Prostate gland (tissue), 2 donors: ENCODE results near the gene TBC1D5. TPM values are rescaled to one million over a fixed set of nuclear protein-coding genes. Genes with fewer than 3 reads are reported as not detected.
"Not testable (repeated sequence)": the region's sequence is repeated elsewhere in the genome, so short reads cannot be mapped to it uniquely, and the experiment has no call there.

Source experiments
- DNase-seq: peaks from one replicate; pipeline ENCODE4 v3.0.0-alpha.2; 2019; ENCODE audit warnings: low spot score
- H3K27ac ChIP-seq, 2 donors: fragments of 200-600 bp; sonication (generic); 2 replicates each; pipeline ENCODE4 v1.5.1; 2017 to 2019
- H3K27me3 ChIP-seq: fragments of 200-600 bp; sonication (generic); replicated peaks from 2 replicates; pipeline ENCODE4 v1.5.1; 2019; ENCODE audit not compliant: insufficient read depth
- H3K36me3 ChIP-seq, 2 donors: fragments of 200-600 bp; sonication (generic); 1 replicate in 1 of 2; 2 replicates in 1 of 2; pipeline versions ENCODE4 v1.5.1 to v1.8.1; 2017 to 2019
- H3K4me1 ChIP-seq: fragments of 200-600 bp; sonication (generic); replicated peaks from 2 replicates; pipeline ENCODE4 v1.5.1; 2019
- H3K4me3 ChIP-seq, 2 donors: fragments of 200-600 bp; sonication (generic); 2 replicates each; pipeline ENCODE4 v1.5.1; 2017 to 2019
- H3K9me3 ChIP-seq: fragments of 200-600 bp; sonication (generic); 2 replicates; pipeline ENCODE4 v1.5.1; 2017
- CTCF ChIP-seq, 4 experiments: fragments of 200-600 bp in 2 of 4; fragments of 450-650 bp in 2 of 4; sonication (generic) in 2 of 4; IDR thresholded peaks; 1 replicate in 3 of 4; 2 replicates in 1 of 4; pipeline ENCODE4 v1.5.1; 2016 to 2019; ENCODE audit warnings: antibody characterized with exemption in 4 of 4, mild to moderate bottlenecking in 2 of 4, moderate library complexity in 2 of 4
- POLR2A ChIP-seq: fragments of 450-650 bp; IDR thresholded peaks from one replicate; pipeline ENCODE4 v1.6.1; 2016; ENCODE audit warnings: antibody characterized with exemption, mild to moderate bottlenecking
- POLR2AphosphoS5 ChIP-seq: sonication (generic); formaldehyde crosslinking; IDR thresholded peaks from one replicate; pipeline ENCODE4 v1.6.1; 2017; ENCODE audit warnings: antibody characterized with exemption
- WGBS: methylation state at CpG from one replicate; pipeline ENCODE4 v1.1.5; 2018; 5-methylcytosine and 5-hydroxymethylcytosine counted together
- intact Hi-C: fragments of 100-400 bp; cut with DNase I; formaldehyde crosslinking; loops from one replicate; pipeline ENCODE4 v1.14.2; 2022
- total RNA-seq, 2 donors: library from RNA; depleted of rRNA; stranded (reverse); fragments of >200 nt; gene quantifications; one replicate each; pipeline ENCODE4 v1.1.0, GENCODE V29; 2016

The TBC1D5 gene
- total RNA-seq, 2 donors from 2014 or later = 64.8 to 99.2 TPM

- no peak for DNase-seq
- TF ChIP-seq CTCF (IDR thresholded peaks at IDR 0.05) (no peak), POLR2AphosphoS5 (no peak), POLR2A (no peak)
- no peak overlapping the region for H3K27ac ChIP-seq
- H3K9me3 ChIP-seq = no peaks in the 10 kb centered on the region
- no peaks in the 10 kb centered on the region for H3K4me1 ChIP-seq
- no peaks in the 10 kb centered on the region for H3K36me3 ChIP-seq
- intact Hi-C loops = no loop called here
- no peak overlapping the region for H3K4me3 ChIP-seq
- 91% methylated on average over 11 of the region's 11 CpGs for WGBS
- H3K27me3 ChIP-seq = no peaks in the 10 kb centered on the region
Measured at GRCh38 chr3:17494117-17494809, 248.2 kb downstream of the TBC1D5 start.

- no peak overlapping the region for H3K4me3 ChIP-seq
- intact Hi-C loops = no loop called here
- no peak overlapping the region for H3K27ac ChIP-seq
- no peaks in the 10 kb centered on the region for H3K36me3 ChIP-seq
- no peak for TF ChIP-seq CTCF (IDR thresholded peaks at IDR 0.05)
- TF ChIP-seq POLR2A = no peak
- TF ChIP-seq POLR2AphosphoS5 = no peak
- no peaks in the 10 kb centered on the region for H3K4me1 ChIP-seq
- 85% methylated on average over 4 of the region's 4 CpGs for WGBS
- H3K27me3 ChIP-seq = no peaks in the 10 kb centered on the region
- no peaks in the 10 kb centered on the region for H3K9me3 ChIP-seq
- no peak for DNase-seq
Measured at GRCh38 chr3:17491601-17492000, 250.8 kb downstream of the TBC1D5 start.

- H3K36me3 ChIP-seq, DNase-seq, H3K4me1 ChIP-seq, H3K27me3 ChIP-seq, H3K9me3 ChIP-seq, H3K27ac ChIP-seq, intact Hi-C loops, H3K4me3 ChIP-seq: not testable (repeated sequence)
- 100% methylated on average over 1 of the region's 1 CpG for WGBS
Measured at GRCh38 chr3:17491190-17491589, 251.2 kb downstream of the TBC1D5 start.

- intact Hi-C loops = no loop called here
- no peak for DNase-seq
- H3K27ac ChIP-seq = no peak overlapping the region
- no peaks in the 10 kb centered on the region for H3K36me3 ChIP-seq
- TF ChIP-seq CTCF (IDR thresholded peaks at IDR 0.05) (no peak), POLR2A (no peak), POLR2AphosphoS5 (no peak)
- H3K27me3 ChIP-seq = no peaks in the 10 kb centered on the region
- H3K9me3 ChIP-seq = no peaks in the 10 kb centered on the region
- no peaks in the 10 kb centered on the region for H3K4me1 ChIP-seq
- no peak overlapping the region for H3K4me3 ChIP-seq
Measured at GRCh38 chr3:17489139-17489538, 253.3 kb downstream of the TBC1D5 start.

- intact Hi-C loops = no loop called here
- peak; percentile 77 for DNase-seq
Measured at GRCh38 chr3:17481116-17481515, 261.3 kb downstream of the TBC1D5 start.

GRCh38 chr3:17479681-17480405 is 262.6 kb downstream of the TBC1D5 start:
- TF ChIP-seq POLR2AphosphoS5 (no peak), POLR2A (no peak)
- no peak overlapping the region for H3K27ac ChIP-seq
- H3K27me3 ChIP-seq = no peaks in the 10 kb centered on the region
- DNase-seq = no peak
- intact Hi-C loops = no loop called here
- H3K9me3 ChIP-seq = no peaks in the 10 kb centered on the region
- no peaks in the 10 kb centered on the region for H3K4me1 ChIP-seq
- WGBS = 94% methylated on average over 16 of the region's 16 CpGs
- no peaks in the 10 kb centered on the region for H3K36me3 ChIP-seq
- no peak overlapping the region for H3K4me3 ChIP-seq

More at GRCh38 chr3:17481116-17481515, 261.3 kb downstream of the TBC1D5 start:
- H3K27me3 ChIP-seq = no peaks in the 10 kb centered on the region
- no peaks in the 10 kb centered on the region for H3K4me1 ChIP-seq
- no peaks in the 10 kb centered on the region for H3K9me3 ChIP-seq
- H3K27ac ChIP-seq = no peak overlapping the region
- no peaks in the 10 kb centered on the region for H3K36me3 ChIP-seq
- WGBS = 59% methylated on average over 10 of the region's 10 CpGs
- no peak overlapping the region for H3K4me3 ChIP-seq
- TF ChIP-seq POLR2A (no peak), POLR2AphosphoS5 (peak; percentile 54)
